ENCODE results near the gene DOCK1.

Gene DOCK1

GRCh38 chr10:127216786-127217185 lies 311.6 kb downstream of the DOCK1 start:
- no peak for TF ChIP-seq CTCF (conservative IDR thresholded peaks at IDR 0.05)
- H3K27ac ChIP-seq = no peak overlapping the region

GRCh38 chr10:127218658-127219057 lies 313.4 kb downstream of the DOCK1 start:
- no peak for TF ChIP-seq CTCF (conservative IDR thresholded peaks at IDR 0.05)
- H3K27ac ChIP-seq = no peak overlapping the region

DNA sequence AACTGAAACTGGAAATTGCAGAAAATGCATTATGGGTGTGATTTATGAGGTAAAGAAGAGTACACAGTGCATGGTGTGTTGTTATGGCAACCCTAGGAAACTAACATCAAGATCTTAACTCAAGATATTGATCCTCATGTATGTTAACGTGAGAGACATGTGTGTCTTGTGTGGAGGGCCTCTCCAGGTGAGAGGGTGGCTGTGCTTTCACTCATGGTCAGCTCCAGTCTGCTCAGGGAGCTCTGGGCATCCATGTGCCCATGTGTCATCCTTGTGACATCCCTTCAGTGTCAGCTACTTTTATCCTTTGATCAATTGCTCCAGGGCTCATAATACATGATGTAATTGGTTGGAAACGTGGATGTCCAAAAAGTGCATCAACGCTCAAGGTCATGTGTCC lies 316.1 kb downstream of the DOCK1 start:
- TF ChIP-seq CTCF (conservative IDR thresholded peaks at IDR 0.05) = no peak
- no peak overlapping the region for H3K27ac ChIP-seq

DNA sequence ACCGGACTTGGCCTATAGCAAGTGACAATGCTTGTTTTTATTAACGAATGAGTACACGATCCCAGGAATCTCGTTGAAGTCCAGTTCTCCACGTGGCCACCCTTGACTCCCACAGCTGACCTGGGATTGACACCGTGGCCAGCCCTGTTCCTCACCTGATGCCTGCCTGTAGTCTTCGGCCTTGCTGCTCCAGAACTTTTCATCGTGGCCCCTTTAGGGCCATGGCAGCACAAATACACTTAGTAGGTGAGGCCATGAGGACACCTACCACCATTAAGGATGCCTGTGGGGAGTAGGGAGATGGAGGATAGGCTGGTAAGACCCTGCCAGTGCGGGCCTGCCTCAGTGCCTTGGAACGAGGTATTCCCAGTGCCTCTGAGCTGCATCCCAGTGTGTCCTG lies 321.8 kb downstream of the DOCK1 start:
- no peak for TF ChIP-seq CTCF (conservative IDR thresholded peaks at IDR 0.05)
- H3K27ac ChIP-seq = no peak overlapping the region

- TF ChIP-seq CTCF (conservative IDR thresholded peaks at IDR 0.05) = no peak
- no peak overlapping the region for H3K27ac ChIP-seq
These were observed 322.4 kb downstream of the DOCK1 start for GRCh38 chr10:127227663-127228062.

- no peak for TF ChIP-seq CTCF (conservative IDR thresholded peaks at IDR 0.05)
- H3K27ac ChIP-seq = no peak overlapping the region
These were observed 323.1 kb downstream of the DOCK1 start for GRCh38 chr10:127228195-127228787.

- TF ChIP-seq CTCF (conservative IDR thresholded peaks at IDR 0.05) = no peak
- no peak overlapping the region for H3K27ac ChIP-seq
These were observed 329.1 kb downstream of the DOCK1 start for GRCh38 chr10:127234306-127234800.

Data from VCaP (cell line).